ENCODE results near the gene KATNBL1.

KATNBL1 gene

GRCh38 chr15:34209421-34210282 lies at the start of gene KATNBL1:
Gene KATNBL1, minus strand, starts transcription at chr15:34210096. Its CDS starts 46,420 bp downstream, at chr15:34163676.
- peak; percentile 73 to 93 (median 90) for DNase-seq

GRCh38 chr15:34259566-34259965 lies 49.7 kb upstream of the KATNBL1 start:
- no peak for DNase-seq

GRCh38 chr15:34258151-34258550 lies 48.3 kb upstream of the KATNBL1 start:
- no peak for DNase-seq

- no peak for DNase-seq
Measured at GRCh38 chr15:34252545-34252944, 42.6 kb upstream of the KATNBL1 start.

- no peak for DNase-seq
Measured at GRCh38 chr15:34248190-34248589, 38.3 kb upstream of the KATNBL1 start.

GRCh38 chr15:34246276-34246976 lies 36.5 kb upstream of the KATNBL1 start:
- DNase-seq: no peak

GRCh38 chr15:34243226-34243625 lies 33.3 kb upstream of the KATNBL1 start:
- DNase-seq: no peak

- no peak for DNase-seq
Measured at GRCh38 chr15:34242331-34242710, 32.4 kb upstream of the KATNBL1 start.

- DNase-seq: peak in 5 of 6 experiments; percentile 2 to 60 (median 47)
Measured at GRCh38 chr15:34241376-34242330, 31.8 kb upstream of the KATNBL1 start.

GRCh38 chr15:34240537-34240936 lies 30.6 kb upstream of the KATNBL1 start:
- DNase-seq: no peak

- no peak for DNase-seq
Measured at GRCh38 chr15:34239151-34239808, 29.4 kb upstream of the KATNBL1 start.

- no peak for DNase-seq
Measured at GRCh38 chr15:34233614-34234013, 23.7 kb upstream of the KATNBL1 start.

GRCh38 chr15:34223904-34224596 lies 14.2 kb upstream of the KATNBL1 start:
- no peak for DNase-seq

- no peak for DNase-seq
Measured at GRCh38 chr15:34217587-34218225, 7.8 kb upstream of the KATNBL1 start.

- no peak for DNase-seq
Measured at GRCh38 chr15:34216527-34217270, 6.8 kb upstream of the KATNBL1 start.

GRCh38 chr15:34214135-34214534 lies 4.2 kb upstream of the KATNBL1 start:
- DNase-seq: no peak

- DNase-seq: no peak
Measured at GRCh38 chr15:34213690-34214089, 3.8 kb upstream of the KATNBL1 start.

- no peak for DNase-seq
Measured at GRCh38 chr15:34206011-34206410, 3.9 kb downstream of the KATNBL1 start.

- DNase-seq: no peak
Measured at GRCh38 chr15:34203936-34204335, 6.0 kb downstream of the KATNBL1 start.

GRCh38 chr15:34203305-34203704 lies 6.6 kb downstream of the KATNBL1 start:
- DNase-seq: no peak
